Measurements from ENCODE around the gene EMC9. TPM values are rescaled to one million over a fixed set of nuclear protein-coding genes. Genes with fewer than 3 reads are reported as not detected.

The EMC9 gene
- total RNA-seq, 1 experiment from 2014 or later: 42.0 TPM

DNA sequence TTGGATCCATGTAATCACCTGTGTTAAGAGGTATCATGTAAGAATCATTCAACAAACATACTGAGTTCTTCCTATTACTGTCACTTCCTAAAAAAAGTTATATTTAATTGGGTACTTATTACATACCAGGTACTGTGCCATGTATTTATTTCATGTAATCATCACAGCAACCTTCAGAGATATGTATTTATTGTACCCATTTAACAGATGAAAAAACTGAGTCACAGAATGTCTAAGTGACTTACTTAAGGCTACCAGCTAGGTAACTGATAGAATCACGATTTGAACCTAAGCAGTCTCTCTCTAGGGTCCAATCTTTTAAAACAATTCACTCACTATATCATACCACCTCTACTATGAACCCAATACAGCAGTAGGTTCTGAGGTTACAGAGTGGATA is 3.1 kb upstream of the EMC9 start:
- CTCF ChIA-PET: no interaction called here

More for the DNA sequence above, 3.1 kb upstream of the EMC9 start:
- peaks cover 61% of the 10 kb centered on the region for H3K79me2 ChIP-seq (ENCODE audit: insufficient read depth, low read length)
- no TSS peak for BruUV-seq (replicated peaks)
- peaks cover 24 to 32% of the 10 kb centered on the region in 2 experiments for H3K4me1 ChIP-seq (ENCODE audit: control insufficient read depth in 1 of 2, insufficient read depth in 2 of 2, low read length in 2 of 2)
- RAD21 ChIA-PET (ENCODE audit: low non-redundant PET in 1 of 2, low total read pairs in 2 of 2, uncharacterized antibody in 2 of 2, unreplicated experiment in 2 of 2): no interaction called here
- H3K4me2 ChIP-seq (ENCODE audit: low read length): no peak overlapping the region
- DNase-seq (ENCODE audit: low read depth, low spot score) (no peak), ATAC-seq (no peak)
- intact Hi-C loops (cut with micrococcal nuclease): no loop called here
- TF ChIP-seq, protein P1, sequence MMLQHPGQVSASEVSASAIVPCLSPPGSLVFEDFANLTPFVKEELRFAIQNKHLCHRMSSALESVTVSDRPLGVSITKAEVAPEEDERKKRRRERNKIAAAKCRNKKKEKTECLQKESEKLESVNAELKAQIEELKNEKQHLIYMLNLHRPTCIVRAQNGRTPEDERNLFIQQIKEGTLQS (IDR thresholded peaks at IDR 0.05): no peak
- TF ChIP-seq SRF (IDR thresholded peaks at IDR 0.05; ENCODE audit: low read depth): no peak
- TF ChIP-seq ELF1 (IDR thresholded peaks at IDR 0.05; ENCODE audit: borderline replicate concordance, low read depth): no peak
- TF ChIP-seq REST (IDR thresholded peaks at IDR 0.05; ENCODE audit: low read depth): no peak
- no peak for TF ChIP-seq CEBPB (IDR thresholded peaks at IDR 0.05; ENCODE audit: low read depth)
- no peak for TF ChIP-seq EZH2phosphoT487 (IDR thresholded peaks at IDR 0.05; ENCODE audit: borderline replicate concordance)
- H3K4me3 ChIP-seq (replicated peaks in 1 of 2; ENCODE audit: low read depth in 1 of 2, low read length in 2 of 2): no peak overlapping the region
- H3K9ac ChIP-seq (ENCODE audit: low read length): no peak overlapping the region
- H3K27ac ChIP-seq (ENCODE audit: low read depth, low read length): no peak overlapping the region
- H3K27me3 ChIP-seq (ENCODE audit: insufficient read depth, low read length): no peaks in the 10 kb centered on the region
- H3K36me3 ChIP-seq (ENCODE audit: control insufficient read depth in 1 of 2, insufficient read depth in 2 of 2, low read length in 2 of 2): peaks cover 8 to 14% of the 10 kb centered on the region in 2 experiments; a peak in 3 of 4 replicates
- no peaks in the 10 kb centered on the region for H3K9me2 ChIP-seq (ENCODE audit: insufficient read depth)
- POLR2A ChIA-PET: no interaction called here
- H4K20me1 ChIP-seq (ENCODE audit: insufficient read depth): no peaks in the 10 kb centered on the region
- no peak overlapping the region for H2AFZ ChIP-seq (ENCODE audit: low read depth, low read length, poor library complexity, severe bottlenecking)
- H3K9me3 ChIP-seq (ENCODE audit: control insufficient read depth in 1 of 2, insufficient read depth in 1 of 2, low read depth in 1 of 2, low read length in 2 of 2): no peaks in the 10 kb centered on the region
